Vagina (tissue), 2 donors: ENCODE results near the gene DNAH8.

Experiments
- CTCF ChIP-seq, 3 experiments: fragments of 450-650 bp in 2 of 3; fragments of 200-600 bp in 1 of 3; sonication (generic) in 1 of 3; IDR thresholded peaks; one replicate each; pipeline ENCODE4 v1.5.1; 2017 to 2019; ENCODE audit warnings: antibody characterized with exemption in 3 of 3, mild to moderate bottlenecking in 2 of 3, moderate library complexity in 2 of 3
- POLR2A ChIP-seq, 2 donors: fragments of 450-650 bp; IDR thresholded peaks; one replicate each; pipeline ENCODE4 v1.6.1; 2017; ENCODE audit warnings: antibody characterized with exemption in 2 of 2, mild to moderate bottlenecking in 2 of 2, moderate library complexity in 2 of 2

- TF ChIP-seq CTCF (IDR thresholded peaks at IDR 0.05): no peak
- no peak for TF ChIP-seq POLR2A (IDR thresholded peaks at IDR 0.05)
Measured at GRCh38 chr6:38720295-38720694, 5.2 kb downstream of the DNAH8 start.
